ENCODE measurements around the gene RMDN2.
"Not testable (repeated sequence)": the region's sequence is repeated elsewhere in the genome, so short reads cannot be mapped to it uniquely, and the experiment has no call there.

Gene RMDN2

GRCh38 chr2:37934591-37935513 lies 9.8 kb downstream of the RMDN2 start:
- DNase-seq, result no peak

- not testable (repeated sequence) for DNase-seq
These were observed 12.5 kb downstream of the RMDN2 start for GRCh38 chr2:37937568-37937967.

- DNase-seq, result not testable (repeated sequence)
These were observed 16.2 kb downstream of the RMDN2 start for GRCh38 chr2:37941267-37941666.

GRCh38 chr2:37944268-37944667 lies 19.2 kb downstream of the RMDN2 start:
- no peak for DNase-seq

- no peak for DNase-seq
These were observed 22.2 kb downstream of the RMDN2 start for GRCh38 chr2:37947306-37947705.

GRCh38 chr2:37962018-37962739 lies 37.1 kb downstream of the RMDN2 start:
- not testable (repeated sequence) for DNase-seq

- not testable (repeated sequence) for DNase-seq
These were observed 37.6 kb downstream of the RMDN2 start for GRCh38 chr2:37962740-37963121.

- not testable (repeated sequence) for DNase-seq
These were observed 38.8 kb downstream of the RMDN2 start for GRCh38 chr2:37963901-37964300.

GRCh38 chr2:37966326-37966725 lies 41.2 kb downstream of the RMDN2 start:
- no peak for DNase-seq

GRCh38 chr2:37969731-37970130 lies 44.6 kb downstream of the RMDN2 start:
- DNase-seq, result no peak

- DNase-seq, result no peak
These were observed 46.9 kb downstream of the RMDN2 start for GRCh38 chr2:37971971-37972370.

- DNase-seq, result no peak
These were observed 48.7 kb downstream of the RMDN2 start for GRCh38 chr2:37973615-37974353.

GRCh38 chr2:37975808-37976207 lies 50.7 kb downstream of the RMDN2 start:
- DNase-seq, result no peak

- DNase-seq, result no peak
These were observed 51.3 kb downstream of the RMDN2 start for GRCh38 chr2:37976411-37976810.

- peak; percentile 7 for DNase-seq
These were observed 57.1 kb downstream of the RMDN2 start for GRCh38 chr2:37982147-37982582.

GRCh38 chr2:37982847-37983246 lies 57.8 kb downstream of the RMDN2 start:
- no peak for DNase-seq

GRCh38 chr2:37983719-37984118 lies 58.6 kb downstream of the RMDN2 start:
- DNase-seq, result no peak

GRCh38 chr2:37984176-37984575 lies 59.1 kb downstream of the RMDN2 start:
- DNase-seq, result no peak

GRCh38 chr2:37984589-37984988 lies 59.5 kb downstream of the RMDN2 start:
- no peak for DNase-seq

GRCh38 chr2:37985333-37985732 lies 60.2 kb downstream of the RMDN2 start:
- DNase-seq, result no peak

GRCh38 chr2:37987098-37987775 lies 62.1 kb downstream of the RMDN2 start:
- no peak for DNase-seq

GRCh38 chr2:37992601-37993000 lies 67.5 kb downstream of the RMDN2 start:
- DNase-seq, result no peak

GRCh38 chr2:37993143-37993542 lies 68.1 kb downstream of the RMDN2 start:
- no peak for DNase-seq

Measured in NCI-H1092 (cell line).